LNCaP clone FGC (cell line): Measurements from ENCODE around the gene EEF2K.

ENCODE experiments used
- DNase-seq: peaks from one replicate; pipeline ENCODE4 v3.0.0-alpha.2; 2011; ENCODE audit warnings: low read depth
- H3K4me3 ChIP-seq: 2 replicates; pipeline ENCODE4 v1.5.1; 2011; ENCODE audit warnings: mild to moderate bottlenecking, low read depth, low read length, control low read depth
- TF ChIP-seq, protein P1 (sequence below): IDR thresholded peaks from 2 replicates; pipeline ENCODE4 v1.5.1; 2012; ENCODE audit warnings: mild to moderate bottlenecking; ENCODE audit not compliant: control insufficient read depth, insufficient read depth; ENCODE audit errors: extremely low read depth

EEF2K gene

DNA sequence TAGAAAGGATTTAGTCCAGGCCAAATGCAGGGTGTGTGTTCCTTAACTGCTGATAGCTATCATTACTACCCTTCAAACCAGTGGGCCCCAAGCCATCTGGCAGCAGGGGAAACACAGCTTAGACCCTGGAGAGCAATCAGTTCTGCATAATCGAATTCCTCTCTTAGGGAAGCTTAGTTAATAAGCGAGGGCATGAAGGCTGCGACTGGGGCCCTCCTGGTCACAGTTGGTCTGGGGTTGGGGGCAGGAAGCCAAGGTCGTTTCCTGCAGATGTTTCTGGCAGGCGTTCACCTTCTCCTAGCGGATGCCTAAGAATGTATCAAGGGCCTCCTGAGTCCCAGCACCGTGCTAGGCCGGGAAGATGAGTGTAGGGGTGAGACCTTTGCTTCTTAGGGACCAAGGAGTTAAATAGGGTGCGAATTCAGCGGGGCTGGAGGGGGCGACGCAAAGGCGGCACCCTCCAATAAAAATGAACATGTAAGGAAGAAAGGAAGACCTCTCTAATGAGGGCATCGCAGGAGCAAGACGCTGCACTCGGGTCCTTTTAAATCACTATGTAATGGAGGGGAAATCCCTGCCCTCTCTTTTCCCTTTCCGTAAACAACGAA lies 16.5 kb upstream of the EEF2K start:
- peak overlapping the region; percentile 63 for H3K4me3 ChIP-seq
- TF ChIP-seq, protein P1, sequence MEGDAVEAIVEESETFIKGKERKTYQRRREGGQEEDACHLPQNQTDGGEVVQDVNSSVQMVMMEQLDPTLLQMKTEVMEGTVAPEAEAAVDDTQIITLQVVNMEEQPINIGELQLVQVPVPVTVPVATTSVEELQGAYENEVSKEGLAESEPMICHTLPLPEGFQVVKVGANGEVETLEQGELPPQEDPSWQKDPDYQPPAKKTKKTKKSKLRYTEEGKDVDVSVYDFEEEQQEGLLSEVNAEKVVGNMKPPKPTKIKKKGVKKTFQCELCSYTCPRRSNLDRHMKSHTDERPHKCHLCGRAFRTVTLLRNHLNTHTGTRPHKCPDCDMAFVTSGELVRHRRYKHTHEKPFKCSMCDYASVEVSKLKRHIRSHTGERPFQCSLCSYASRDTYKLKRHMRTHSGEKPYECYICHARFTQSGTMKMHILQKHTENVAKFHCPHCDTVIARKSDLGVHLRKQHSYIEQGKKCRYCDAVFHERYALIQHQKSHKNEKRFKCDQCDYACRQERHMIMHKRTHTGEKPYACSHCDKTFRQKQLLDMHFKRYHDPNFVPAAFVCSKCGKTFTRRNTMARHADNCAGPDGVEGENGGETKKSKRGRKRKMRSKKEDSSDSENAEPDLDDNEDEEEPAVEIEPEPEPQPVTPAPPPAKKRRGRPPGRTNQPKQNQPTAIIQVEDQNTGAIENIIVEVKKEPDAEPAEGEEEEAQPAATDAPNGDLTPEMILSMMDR = no peak
- DNase-seq = no peak

DNA sequence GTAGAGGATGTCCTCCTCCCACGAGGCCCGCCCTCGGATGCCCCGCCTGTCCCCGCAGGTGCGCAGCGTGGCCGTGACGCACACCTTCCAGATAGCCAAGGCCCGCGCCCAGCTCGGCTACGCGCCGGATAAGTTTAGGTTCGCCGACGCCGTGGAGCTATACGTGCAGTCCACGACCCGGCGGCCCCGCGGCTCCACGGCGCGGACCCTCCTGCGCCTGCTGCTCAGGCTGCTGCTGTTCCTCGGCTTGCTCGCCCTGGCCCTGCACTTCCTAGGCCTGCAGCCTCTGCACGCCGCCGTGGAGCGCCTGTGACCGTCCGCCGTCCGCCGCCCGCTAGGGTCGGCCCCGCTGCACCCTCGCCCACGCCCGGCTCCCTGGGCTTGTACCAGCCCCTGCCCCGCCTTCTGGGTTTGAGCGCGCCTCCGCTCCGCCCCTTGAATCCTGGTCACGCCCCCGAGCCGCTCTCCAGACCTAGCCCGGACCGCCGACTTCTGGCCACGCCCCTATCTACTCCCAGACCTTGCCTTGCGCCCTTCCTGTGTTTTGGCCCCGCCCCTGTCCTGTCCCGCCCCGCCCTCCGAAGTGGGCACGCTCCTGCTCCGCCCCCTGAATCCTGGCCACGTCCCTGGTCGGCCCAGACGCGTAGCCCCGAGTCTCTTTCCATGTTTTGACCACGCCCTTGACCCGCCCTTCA lies 15.8 kb upstream of the EEF2K start:
- TF ChIP-seq, protein P1 = no peak
- peak; percentile 39 for DNase-seq
- H3K4me3 ChIP-seq = peak overlapping the region; percentile 63

DNA sequence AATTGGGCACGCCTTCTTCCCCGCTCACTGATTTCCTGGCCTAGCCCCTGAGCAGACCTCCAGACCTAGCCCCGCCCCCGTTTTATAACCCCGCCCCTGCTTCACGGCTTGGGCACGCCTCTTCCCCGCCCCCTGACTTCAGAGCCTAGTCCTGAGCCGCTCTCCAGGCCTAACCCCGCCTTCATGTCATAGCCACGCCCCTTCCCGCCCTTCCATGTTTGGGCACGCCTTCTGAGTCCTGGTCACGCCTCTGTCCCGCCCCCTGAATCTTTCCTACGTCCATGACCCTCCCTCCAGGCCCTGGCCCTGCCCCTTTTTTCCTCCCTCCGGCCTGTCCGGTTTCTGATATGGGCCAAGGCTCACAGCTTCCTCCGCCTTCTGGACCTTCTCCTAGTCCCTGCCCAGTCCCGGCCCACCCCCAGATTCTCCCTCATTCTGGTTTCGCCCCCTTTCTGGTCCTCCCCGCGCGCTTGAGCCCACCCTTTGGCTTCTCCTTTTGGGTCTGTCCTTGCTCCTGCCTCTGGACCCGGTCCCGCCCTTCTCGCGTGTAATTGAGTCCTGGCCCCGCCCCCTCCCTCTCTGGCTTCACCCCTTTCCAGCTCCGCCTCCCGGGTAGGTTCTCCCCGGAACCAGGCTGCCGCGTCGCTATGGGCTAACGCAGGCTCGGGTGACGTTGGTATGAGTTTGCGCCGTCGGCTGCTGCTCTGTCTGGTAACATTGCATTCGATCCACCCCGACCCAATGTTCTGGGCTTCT lies 15.1 kb upstream of the EEF2K start:
- peak; percentile 96 for DNase-seq
- peak overlapping the region; percentile 62 for H3K4me3 ChIP-seq
- TF ChIP-seq, protein P1 = no peak

DNA sequence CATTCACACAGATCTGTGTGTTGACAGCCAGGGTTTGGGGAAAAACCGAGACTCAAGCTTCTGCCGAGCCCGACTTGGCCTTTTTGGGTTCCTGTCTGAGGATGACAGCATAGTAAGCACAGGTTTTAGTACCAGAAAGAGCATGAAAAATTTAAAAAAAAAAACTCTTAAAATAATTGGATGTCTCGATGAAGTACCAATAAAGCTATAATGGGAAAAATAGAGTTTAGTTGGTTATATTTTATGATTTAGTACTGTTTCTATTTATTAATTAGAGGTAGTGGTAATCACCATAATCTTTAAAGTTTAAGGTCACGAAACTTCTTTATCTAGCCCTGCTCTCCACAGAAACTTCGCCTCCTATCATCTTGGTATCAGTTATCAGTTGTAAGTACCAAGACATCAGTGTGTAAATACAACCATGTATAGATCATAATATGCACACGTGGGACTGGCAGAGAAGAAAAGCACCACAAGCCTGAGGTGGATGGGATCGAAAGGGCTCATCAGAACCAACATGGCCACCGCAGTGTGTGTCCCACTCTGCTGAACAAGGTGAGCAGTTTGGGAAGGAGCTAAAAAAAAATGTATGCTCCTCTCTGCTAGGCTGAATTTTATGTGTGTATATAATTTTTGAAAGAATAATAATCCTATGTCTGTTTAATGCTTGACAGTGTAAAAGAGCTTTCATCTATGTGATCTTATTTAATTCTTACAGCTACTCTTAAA lies 14.4 kb upstream of the EEF2K start:
- TF ChIP-seq, protein P1 = no peak
- peak overlapping the region; percentile 62 for H3K4me3 ChIP-seq
- no peak for DNase-seq

DNA sequence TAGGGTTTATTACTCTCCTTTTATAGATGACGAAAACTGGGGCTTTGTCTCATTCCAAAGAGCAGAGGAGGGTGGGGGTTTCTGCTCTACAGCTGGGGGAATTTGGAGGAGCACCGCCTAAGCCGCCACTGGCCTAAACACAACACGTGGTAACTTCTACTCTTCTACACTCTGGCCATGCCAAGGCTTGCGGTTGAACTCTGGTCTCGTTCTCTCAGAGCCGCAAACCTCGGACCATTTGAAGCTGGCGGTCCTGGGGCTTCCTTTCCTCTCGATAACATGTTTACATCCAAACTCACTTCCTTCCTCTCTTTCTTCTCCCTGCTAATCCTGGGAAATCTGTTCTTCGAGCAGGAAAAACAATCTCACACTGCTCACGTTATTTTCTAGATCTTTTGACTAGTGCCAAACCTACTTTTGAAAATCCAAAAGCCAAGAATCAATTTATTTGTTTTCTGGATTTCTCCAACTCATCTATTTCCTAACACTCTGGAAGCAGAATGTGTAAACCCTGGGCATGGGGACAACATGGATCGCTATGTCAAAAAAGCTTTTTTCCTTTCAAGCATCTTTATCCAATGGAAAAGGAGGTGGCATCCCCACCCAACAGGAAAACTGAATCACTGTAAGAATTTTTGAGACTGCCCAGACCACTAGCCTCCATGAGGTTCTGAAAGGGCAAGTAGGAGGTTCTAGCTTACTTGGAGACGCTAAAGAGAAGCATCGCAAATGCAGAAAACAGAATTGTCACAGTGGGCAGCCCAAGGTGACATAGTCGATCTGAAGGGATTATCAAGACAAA lies 13.6 kb upstream of the EEF2K start:
- TF ChIP-seq, protein P1 = no peak
- H3K4me3 ChIP-seq = peak overlapping the region; percentile 62
- DNase-seq = no peak

DNA sequence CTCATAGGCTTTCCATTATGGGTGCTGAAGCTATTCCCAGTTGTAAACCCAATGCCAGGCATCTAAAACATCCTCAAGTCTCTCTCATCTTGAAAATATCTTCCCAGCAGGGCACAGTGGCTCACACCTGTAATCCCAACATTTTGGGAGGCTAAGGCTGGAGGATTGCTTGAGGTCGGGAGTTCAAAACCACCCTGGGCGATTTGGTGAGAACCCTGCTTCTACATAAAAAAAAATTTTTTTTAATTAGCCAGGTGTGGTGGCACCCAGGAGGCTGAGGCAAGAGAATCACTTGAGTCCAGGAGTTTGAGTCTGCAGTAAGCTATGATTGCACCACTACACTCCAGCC lies 13.0 kb upstream of the EEF2K start:
- H3K4me3 ChIP-seq = no peak overlapping the region
- TF ChIP-seq, protein P1 = no peak
- no peak for DNase-seq
